MM.1S (cell line): ENCODE measurements around the gene ABCA1.

Experiments
- DNase-seq: peaks from one replicate; pipeline ENCODE4 v3.0.0-alpha.2; 2015
- H2AFZ ChIP-seq: fragments of 300-600 bp; sonication (generic); 2 replicates; pipeline ENCODE4 v1.6.0; 2016; ENCODE audit warnings: antibody characterized with exemption, low read length
- H3F3A ChIP-seq: fragments of 300-600 bp; sonication (generic); 2 replicates; pipeline ENCODE4 v1.6.1; 2016; ENCODE audit warnings: mild to moderate bottlenecking, antibody characterized with exemption, low read length, moderate library complexity, mixed read lengths; ENCODE audit not compliant: insufficient read depth
- H3K27ac ChIP-seq: fragments of 300-600 bp; sonication (generic); 2 replicates; pipeline ENCODE4 v1.5.1; 2016; ENCODE audit warnings: mild to moderate bottlenecking, low read length
- H3K27me3 ChIP-seq: fragments of 300-600 bp; sonication (generic); replicated peaks from 2 replicates; pipeline ENCODE4 v1.6.0; 2016; ENCODE audit warnings: low read length; ENCODE audit not compliant: insufficient read depth
- H3K36me3 ChIP-seq: fragments of 300-600 bp; sonication (generic); replicated peaks from 2 replicates; pipeline ENCODE4 v1.6.1; 2016; ENCODE audit warnings: mild to moderate bottlenecking, low read length, mixed read lengths; ENCODE audit not compliant: insufficient read depth
- H3K4me1 ChIP-seq: fragments of 300-600 bp; sonication (generic); 2 replicates; pipeline ENCODE4 v1.6.1; 2016; ENCODE audit warnings: low read length, mixed read lengths
- H3K4me2 ChIP-seq: fragments of 300-600 bp; sonication (generic); 2 replicates; pipeline ENCODE4 v1.6.0; 2016; ENCODE audit warnings: low read depth, low read length
- H3K4me3 ChIP-seq: fragments of 300-600 bp; sonication (generic); 2 replicates; pipeline ENCODE4 v1.5.1; 2016; ENCODE audit warnings: low read length, mixed read lengths
- H3K79me2 ChIP-seq: fragments of 300-600 bp; sonication (generic); 2 replicates; pipeline ENCODE4 v1.6.1; 2016; ENCODE audit warnings: mixed run types, low read length, mixed read lengths
- H3K9ac ChIP-seq: fragments of 300-600 bp; sonication (generic); 2 replicates; pipeline ENCODE4 v1.6.1; 2016; ENCODE audit warnings: low read length, mixed read lengths
- H3K9me2 ChIP-seq: fragments of 300-600 bp; sonication (generic); replicated peaks from 2 replicates; pipeline ENCODE4 v1.6.1; 2016; ENCODE audit warnings: mild to moderate bottlenecking, low read length, mixed read lengths; ENCODE audit not compliant: insufficient read depth
- H3K9me3 ChIP-seq: fragments of 300-600 bp; sonication (generic); replicated peaks from 2 replicates; pipeline ENCODE4 v1.6.1; 2016; ENCODE audit warnings: mild to moderate bottlenecking, low read length, mixed read lengths; ENCODE audit not compliant: insufficient read depth
- H4K20me1 ChIP-seq: fragments of 300-600 bp; sonication (generic); 2 replicates; pipeline ENCODE4 v1.6.1; 2016; ENCODE audit warnings: mild to moderate bottlenecking, low read length, moderate library complexity, mixed read lengths; ENCODE audit not compliant: insufficient read depth
- EZH2 ChIP-seq: fragments of 300-600 bp; sonication (generic); optimal IDR thresholded peaks from 2 replicates; pipeline ENCODE3; 2017; ENCODE audit warnings: low read depth, mild to moderate bottlenecking, antibody characterized with exemption, low read length, mixed read lengths
- EZH2phosphoT487 ChIP-seq: fragments of 300-600 bp; sonication (generic); IDR thresholded peaks from 2 replicates; pipeline ENCODE4 v1.6.1; 2018; ENCODE audit warnings: antibody characterized with exemption, low read length
- TF ChIP-seq, protein P1 (sequence below): fragments of 300-600 bp; sonication (generic); IDR thresholded peaks from 2 replicates; pipeline ENCODE4 v1.5.1; 2016; ENCODE audit warnings: antibody characterized with exemption, low read length, mixed read lengths

ABCA1 gene

DNA sequence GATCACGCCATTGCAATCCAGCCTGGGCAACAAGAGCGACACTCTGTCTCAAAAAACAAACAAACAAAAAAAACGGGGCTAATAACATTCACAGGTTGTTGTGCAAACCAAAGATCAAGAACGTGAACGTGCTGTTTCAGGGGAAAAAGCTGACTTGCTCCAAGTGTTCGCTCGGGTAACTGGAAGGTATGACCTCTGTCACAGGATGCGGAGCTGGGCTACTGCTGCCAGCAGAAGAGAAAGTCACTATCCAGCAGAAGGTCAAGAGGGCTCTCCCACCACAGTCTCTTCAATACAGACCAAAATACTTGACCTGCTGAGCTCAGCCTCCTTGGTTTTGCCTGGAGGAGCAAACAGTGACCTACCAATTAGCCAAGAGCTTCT is 59.7 kb downstream of the ABCA1 start:
- H3K4me3 ChIP-seq = no peak overlapping the region
- no peak overlapping the region for H3K4me2 ChIP-seq
- no peak overlapping the region for H3K9ac ChIP-seq
- H3K4me1 ChIP-seq = peaks cover 5% of the 10 kb centered on the region; the same call in 1 of the 2 replicates
- TF ChIP-seq EZH2 (no peak), EZH2phosphoT487 (no peak)
- no peaks in the 10 kb centered on the region for H3F3A ChIP-seq
- H3K27me3 ChIP-seq = no peaks in the 10 kb centered on the region
- no peaks in the 10 kb centered on the region for H3K9me2 ChIP-seq
- H2AFZ ChIP-seq = no peak overlapping the region
- H3K9me3 ChIP-seq = no peaks in the 10 kb centered on the region
- DNase-seq = no peak
- H3K79me2 ChIP-seq = no peaks in the 10 kb centered on the region
- no peaks in the 10 kb centered on the region for H4K20me1 ChIP-seq
- H3K36me3 ChIP-seq = no peaks in the 10 kb centered on the region
- H3K27ac ChIP-seq = no peak overlapping the region

DNA sequence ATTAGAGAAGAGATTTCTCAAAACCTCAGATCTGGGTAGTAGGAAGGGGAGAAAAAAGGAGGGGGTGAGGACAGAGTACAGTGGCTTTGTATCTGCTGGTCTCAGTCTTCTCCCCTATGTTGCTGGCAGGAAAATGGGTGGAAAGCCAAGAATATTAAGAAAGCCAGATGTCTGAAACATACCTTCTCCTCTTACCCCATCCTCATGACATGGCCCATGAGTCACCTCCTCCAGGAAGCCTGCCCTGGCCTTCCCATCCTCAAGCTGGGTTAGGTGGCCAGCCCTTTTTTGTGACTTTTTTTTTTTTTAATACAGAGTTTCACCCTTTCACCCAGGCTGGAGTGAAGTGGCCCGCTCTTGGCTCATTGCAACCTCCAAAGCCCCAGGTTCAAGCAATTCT is 61.8 kb downstream of the ABCA1 start:
- no peak overlapping the region for H3K4me2 ChIP-seq
- no peak for DNase-seq
- no peaks in the 10 kb centered on the region for H3K79me2 ChIP-seq
- H3K4me1 ChIP-seq = peaks cover 5% of the 10 kb centered on the region; the same call in 1 of the 2 replicates
- no peak overlapping the region for H3K27ac ChIP-seq
- H3K9ac ChIP-seq = no peak overlapping the region
- H2AFZ ChIP-seq = no peak overlapping the region
- TF ChIP-seq, protein P1, sequence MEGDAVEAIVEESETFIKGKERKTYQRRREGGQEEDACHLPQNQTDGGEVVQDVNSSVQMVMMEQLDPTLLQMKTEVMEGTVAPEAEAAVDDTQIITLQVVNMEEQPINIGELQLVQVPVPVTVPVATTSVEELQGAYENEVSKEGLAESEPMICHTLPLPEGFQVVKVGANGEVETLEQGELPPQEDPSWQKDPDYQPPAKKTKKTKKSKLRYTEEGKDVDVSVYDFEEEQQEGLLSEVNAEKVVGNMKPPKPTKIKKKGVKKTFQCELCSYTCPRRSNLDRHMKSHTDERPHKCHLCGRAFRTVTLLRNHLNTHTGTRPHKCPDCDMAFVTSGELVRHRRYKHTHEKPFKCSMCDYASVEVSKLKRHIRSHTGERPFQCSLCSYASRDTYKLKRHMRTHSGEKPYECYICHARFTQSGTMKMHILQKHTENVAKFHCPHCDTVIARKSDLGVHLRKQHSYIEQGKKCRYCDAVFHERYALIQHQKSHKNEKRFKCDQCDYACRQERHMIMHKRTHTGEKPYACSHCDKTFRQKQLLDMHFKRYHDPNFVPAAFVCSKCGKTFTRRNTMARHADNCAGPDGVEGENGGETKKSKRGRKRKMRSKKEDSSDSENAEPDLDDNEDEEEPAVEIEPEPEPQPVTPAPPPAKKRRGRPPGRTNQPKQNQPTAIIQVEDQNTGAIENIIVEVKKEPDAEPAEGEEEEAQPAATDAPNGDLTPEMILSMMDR = no peak
- TF ChIP-seq EZH2 (no peak), EZH2phosphoT487 (no peak)
- no peak overlapping the region for H3K4me3 ChIP-seq
- no peaks in the 10 kb centered on the region for H3K27me3 ChIP-seq
- H3K9me2 ChIP-seq = no peaks in the 10 kb centered on the region
- H3K36me3 ChIP-seq = no peaks in the 10 kb centered on the region
- H4K20me1 ChIP-seq = no peaks in the 10 kb centered on the region
- no peaks in the 10 kb centered on the region for H3F3A ChIP-seq
- no peaks in the 10 kb centered on the region for H3K9me3 ChIP-seq

DNA sequence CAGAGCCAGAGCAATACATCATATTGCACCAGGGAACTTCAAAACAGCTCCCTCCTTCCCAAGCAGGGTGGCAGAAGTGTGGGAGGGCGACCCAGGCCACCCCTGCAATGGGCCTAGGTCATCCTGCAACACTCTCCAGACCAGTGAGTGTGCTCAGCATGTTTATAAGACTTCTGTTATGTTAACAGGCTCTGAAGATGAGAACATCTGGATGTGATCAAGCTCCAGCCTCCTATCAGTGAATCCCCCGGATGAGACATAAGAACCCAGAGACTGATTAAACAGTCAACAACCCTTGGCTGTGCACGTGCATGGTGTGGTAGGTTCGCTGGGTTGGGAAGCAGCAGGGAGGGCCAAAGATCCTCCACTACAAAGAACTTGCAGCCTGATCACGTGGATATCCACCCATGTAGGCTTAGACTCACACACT is 63.3 kb downstream of the ABCA1 start:
- Histone ChIP-seq H3F3A (no peaks in the 10 kb centered on the region), H3K27ac (no peak overlapping the region), H2AFZ (no peak overlapping the region), H3K36me3 (no peaks in the 10 kb centered on the region), H3K27me3 (no peaks in the 10 kb centered on the region), H3K4me1 (peaks cover 15% of the 10 kb centered on the region), H3K4me3 (no peak overlapping the region), H3K9ac (no peak overlapping the region), H3K79me2 (no peaks in the 10 kb centered on the region), H3K9me3 (no peaks in the 10 kb centered on the region), H3K4me2 (no peak overlapping the region), H3K9me2 (no peaks in the 10 kb centered on the region), H4K20me1 (no peaks in the 10 kb centered on the region)
- DNase-seq = no peak
- no peak for TF ChIP-seq EZH2
- TF ChIP-seq, protein P1 = no peak
- no peak for TF ChIP-seq EZH2phosphoT487

DNA sequence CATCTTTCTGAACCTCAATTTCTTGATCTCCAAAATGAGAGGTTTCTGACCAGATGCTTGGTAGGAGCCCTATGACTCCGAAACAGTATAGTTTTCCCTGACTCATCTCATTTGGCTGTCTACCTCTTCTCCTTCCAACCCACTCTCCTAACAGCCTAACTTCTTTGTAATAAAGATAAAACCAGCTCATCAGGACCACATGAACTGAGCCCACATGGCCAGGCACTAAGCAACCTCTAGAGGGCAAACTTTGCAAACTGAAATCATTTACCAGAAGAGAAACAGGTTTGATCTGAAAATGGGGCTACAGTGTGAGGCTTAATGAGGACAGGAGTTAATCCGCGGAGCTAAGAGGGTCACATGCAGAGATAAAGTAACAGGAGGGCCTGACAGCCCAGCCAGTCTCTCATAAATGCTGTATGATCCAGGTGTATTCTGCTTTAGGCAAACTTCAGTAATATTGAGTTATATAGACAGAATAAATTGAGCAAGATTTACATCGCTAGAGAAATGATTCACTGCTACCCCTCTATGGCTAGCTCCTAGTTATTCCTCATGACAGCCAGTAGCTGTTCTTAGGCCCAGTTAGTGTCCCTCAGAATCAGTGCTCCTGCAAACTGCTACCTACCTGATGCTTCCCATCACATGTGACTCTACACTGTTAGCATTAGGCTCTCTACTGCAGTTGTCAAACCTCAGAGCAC is 64.6 kb downstream of the ABCA1 start:
- no peak for TF ChIP-seq EZH2
- TF ChIP-seq, protein P1 = peak; percentile 95
- no peak overlapping the region; the same call in 1 of the 2 replicates for H2AFZ ChIP-seq
- H3K9me3 ChIP-seq = no peaks in the 10 kb centered on the region
- no peak overlapping the region for H3K27ac ChIP-seq
- no peaks in the 10 kb centered on the region for H3K79me2 ChIP-seq
- no peaks in the 10 kb centered on the region for H3K36me3 ChIP-seq
- peaks cover 19% of the 10 kb centered on the region for H3K4me1 ChIP-seq
- no peak overlapping the region for H3K4me3 ChIP-seq
- no peaks in the 10 kb centered on the region for H4K20me1 ChIP-seq
- H3K9me2 ChIP-seq = no peaks in the 10 kb centered on the region
- no peaks in the 10 kb centered on the region for H3F3A ChIP-seq
- no peaks in the 10 kb centered on the region for H3K27me3 ChIP-seq
- peak; percentile 68 for DNase-seq
- H3K9ac ChIP-seq = no peak overlapping the region
- no peak overlapping the region for H3K4me2 ChIP-seq
